Suprapubic skin (tissue), 3 donors: ENCODE measurements around the gene MYO18B.

Source experiments
- POLR2AphosphoS5 ChIP-seq, 3 donors: sonication (generic); formaldehyde crosslinking; IDR thresholded peaks; one replicate each; pipeline ENCODE4 v1.6.1; 2017; ENCODE audit warnings: antibody characterized with exemption in 3 of 3
- TF ChIP-seq, protein P1 (sequence below), 2 donors: fragments of 200-600 bp in 1 of 2; fragments of 450-650 bp in 1 of 2; sonication (generic) in 1 of 2; IDR thresholded peaks; one replicate each; pipeline ENCODE4 v1.5.1; 2016 to 2019; ENCODE audit warnings: antibody characterized with exemption in 2 of 2, mild to moderate bottlenecking in 1 of 2, moderate library complexity in 1 of 2

DNA sequence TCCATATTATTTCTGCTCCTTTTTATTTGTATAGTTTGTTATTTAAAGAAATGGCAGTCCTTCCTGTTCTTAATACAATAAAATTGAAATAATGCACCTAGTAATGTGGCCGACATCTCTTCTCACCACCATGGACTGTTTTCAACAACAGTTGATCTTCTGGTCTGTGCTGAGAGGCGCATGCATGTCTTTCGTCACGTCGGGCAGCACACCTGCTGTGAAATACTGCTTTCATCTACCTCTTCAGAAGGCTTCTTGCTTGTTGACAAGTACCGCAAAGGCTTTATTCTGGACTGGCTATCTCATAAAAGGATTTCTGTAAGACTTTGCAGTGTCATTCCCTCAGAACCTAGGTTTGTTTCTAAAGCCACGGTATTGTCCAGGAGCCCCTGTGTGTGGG, 13.9 kb upstream of the MYO18B start:
- TF ChIP-seq, protein P1, sequence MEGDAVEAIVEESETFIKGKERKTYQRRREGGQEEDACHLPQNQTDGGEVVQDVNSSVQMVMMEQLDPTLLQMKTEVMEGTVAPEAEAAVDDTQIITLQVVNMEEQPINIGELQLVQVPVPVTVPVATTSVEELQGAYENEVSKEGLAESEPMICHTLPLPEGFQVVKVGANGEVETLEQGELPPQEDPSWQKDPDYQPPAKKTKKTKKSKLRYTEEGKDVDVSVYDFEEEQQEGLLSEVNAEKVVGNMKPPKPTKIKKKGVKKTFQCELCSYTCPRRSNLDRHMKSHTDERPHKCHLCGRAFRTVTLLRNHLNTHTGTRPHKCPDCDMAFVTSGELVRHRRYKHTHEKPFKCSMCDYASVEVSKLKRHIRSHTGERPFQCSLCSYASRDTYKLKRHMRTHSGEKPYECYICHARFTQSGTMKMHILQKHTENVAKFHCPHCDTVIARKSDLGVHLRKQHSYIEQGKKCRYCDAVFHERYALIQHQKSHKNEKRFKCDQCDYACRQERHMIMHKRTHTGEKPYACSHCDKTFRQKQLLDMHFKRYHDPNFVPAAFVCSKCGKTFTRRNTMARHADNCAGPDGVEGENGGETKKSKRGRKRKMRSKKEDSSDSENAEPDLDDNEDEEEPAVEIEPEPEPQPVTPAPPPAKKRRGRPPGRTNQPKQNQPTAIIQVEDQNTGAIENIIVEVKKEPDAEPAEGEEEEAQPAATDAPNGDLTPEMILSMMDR (IDR thresholded peaks at IDR 0.05): no peak
- no peak for TF ChIP-seq POLR2AphosphoS5 (IDR thresholded peaks at IDR 0.05)
